SK-N-SH treated with all-trans-retinoic acid at 6 μM for 48 hours (cell line): ENCODE measurements around the gene ARHGAP12.

Source experiments
- ARNTL ChIP-seq: fragments of 450-650 bp; formaldehyde crosslinking; IDR thresholded peaks from 2 replicates; pipeline ENCODE4 v1.5.0; 2020; ENCODE audit warnings: low read depth, mild to moderate bottlenecking, moderate library complexity, borderline replicate concordance
- ESRRG ChIP-seq: fragments of 250-450 bp; sonication (Bioruptor Pico); IDR thresholded peaks from 2 replicates; pipeline ENCODE4 v1.6.1; 2021; ENCODE audit warnings: mild to moderate bottlenecking
- GLIS3 ChIP-seq: fragments of 250-450 bp; sonication (Bioruptor Pico); IDR thresholded peaks from 2 replicates; pipeline ENCODE4 v1.5.0; 2020; ENCODE audit warnings: mild to moderate bottlenecking, moderate library complexity
- RARB ChIP-seq: fragments of 250-450 bp; sonication (Bioruptor Pico); IDR thresholded peaks from 2 replicates; pipeline ENCODE4 v1.8.0; 2021; ENCODE audit warnings: mild to moderate bottlenecking, moderate library complexity
- ZFP30 ChIP-seq: fragments of 450-650 bp; formaldehyde crosslinking; IDR thresholded peaks from 2 replicates; pipeline ENCODE4 v1.5.0; 2022; ENCODE audit warnings: mild to moderate bottlenecking, moderate library complexity
- ZNF70 ChIP-seq: fragments of 450-650 bp; formaldehyde crosslinking; IDR thresholded peaks from 2 replicates; pipeline ENCODE4 v1.5.0; 2020; ENCODE audit warnings: mild to moderate bottlenecking, moderate library complexity
- TF ChIP-seq, protein P1 (sequence below): fragments of 250-450 bp; sonication (Bioruptor Pico); IDR thresholded peaks from 2 replicates; pipeline ENCODE4 v1.8.0; 2020; ENCODE audit warnings: mild to moderate bottlenecking, moderate library complexity, borderline replicate concordance
- TF ChIP-seq, protein P2 (sequence below): fragments of 250-450 bp; sonication (Bioruptor Pico); IDR thresholded peaks from 2 replicates; pipeline ENCODE4 v1.8.0; 2021; ENCODE audit warnings: low read depth, mild to moderate bottlenecking, moderate library complexity, borderline replicate concordance
- TF ChIP-seq, protein P3 (sequence below): fragments of 250-450 bp; sonication (Bioruptor Pico); IDR thresholded peaks from 2 replicates; pipeline ENCODE4 v1.5.1; 2020; ENCODE audit warnings: low read depth, mild to moderate bottlenecking, moderate library complexity

DNA sequence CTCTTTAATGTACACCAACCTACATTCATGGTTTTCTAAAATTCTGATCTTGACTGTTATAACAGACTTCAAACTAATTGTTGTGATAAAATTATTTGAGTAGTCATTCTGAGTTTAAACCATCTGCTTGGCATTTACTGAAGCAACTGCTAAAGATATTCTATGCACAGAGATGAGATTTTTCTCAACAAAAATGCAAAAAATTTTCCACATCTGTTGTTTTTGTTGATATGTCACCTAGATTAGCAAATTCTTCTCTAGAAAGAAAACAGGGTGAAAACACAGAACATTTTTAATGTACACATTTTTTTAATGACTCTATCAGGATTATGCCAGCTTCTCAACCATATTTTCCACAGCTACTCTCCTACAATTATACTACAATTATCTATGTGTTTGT is 42.7 kb downstream of the ARHGAP12 start:
- TF ChIP-seq RARB (CRISPR knock-in tag), result no peak
- no peak for TF ChIP-seq ARNTL
- TF ChIP-seq, protein P1, sequence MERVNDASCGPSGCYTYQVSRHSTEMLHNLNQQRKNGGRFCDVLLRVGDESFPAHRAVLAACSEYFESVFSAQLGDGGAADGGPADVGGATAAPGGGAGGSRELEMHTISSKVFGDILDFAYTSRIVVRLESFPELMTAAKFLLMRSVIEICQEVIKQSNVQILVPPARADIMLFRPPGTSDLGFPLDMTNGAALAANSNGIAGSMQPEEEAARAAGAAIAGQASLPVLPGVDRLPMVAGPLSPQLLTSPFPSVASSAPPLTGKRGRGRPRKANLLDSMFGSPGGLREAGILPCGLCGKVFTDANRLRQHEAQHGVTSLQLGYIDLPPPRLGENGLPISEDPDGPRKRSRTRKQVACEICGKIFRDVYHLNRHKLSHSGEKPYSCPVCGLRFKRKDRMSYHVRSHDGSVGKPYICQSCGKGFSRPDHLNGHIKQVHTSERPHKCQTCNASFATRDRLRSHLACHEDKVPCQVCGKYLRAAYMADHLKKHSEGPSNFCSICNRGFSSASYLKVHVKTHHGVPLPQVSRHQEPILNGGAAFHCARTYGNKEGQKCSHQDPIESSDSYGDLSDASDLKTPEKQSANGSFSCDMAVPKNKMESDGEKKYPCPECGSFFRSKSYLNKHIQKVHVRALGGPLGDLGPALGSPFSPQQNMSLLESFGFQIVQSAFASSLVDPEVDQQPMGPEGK (CRISPR knock-in tag), result no peak
- TF ChIP-seq GLIS3, result no peak
- TF ChIP-seq, protein P2, sequence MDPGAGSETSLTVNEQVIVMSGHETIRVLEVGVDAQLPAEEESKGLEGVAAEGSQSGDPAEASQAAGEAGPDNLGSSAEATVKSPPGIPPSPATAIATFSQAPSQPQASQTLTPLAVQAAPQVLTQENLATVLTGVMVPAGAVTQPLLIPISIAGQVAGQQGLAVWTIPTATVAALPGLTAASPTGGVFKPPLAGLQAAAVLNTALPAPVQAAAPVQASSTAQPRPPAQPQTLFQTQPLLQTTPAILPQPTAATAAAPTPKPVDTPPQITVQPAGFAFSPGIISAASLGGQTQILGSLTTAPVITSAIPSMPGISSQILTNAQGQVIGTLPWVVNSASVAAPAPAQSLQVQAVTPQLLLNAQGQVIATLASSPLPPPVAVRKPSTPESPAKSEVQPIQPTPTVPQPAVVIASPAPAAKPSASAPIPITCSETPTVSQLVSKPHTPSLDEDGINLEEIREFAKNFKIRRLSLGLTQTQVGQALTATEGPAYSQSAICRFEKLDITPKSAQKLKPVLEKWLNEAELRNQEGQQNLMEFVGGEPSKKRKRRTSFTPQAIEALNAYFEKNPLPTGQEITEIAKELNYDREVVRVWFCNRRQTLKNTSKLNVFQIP (CRISPR knock-in tag), result no peak
- no peak for TF ChIP-seq ZFP30
- TF ChIP-seq, protein P3, sequence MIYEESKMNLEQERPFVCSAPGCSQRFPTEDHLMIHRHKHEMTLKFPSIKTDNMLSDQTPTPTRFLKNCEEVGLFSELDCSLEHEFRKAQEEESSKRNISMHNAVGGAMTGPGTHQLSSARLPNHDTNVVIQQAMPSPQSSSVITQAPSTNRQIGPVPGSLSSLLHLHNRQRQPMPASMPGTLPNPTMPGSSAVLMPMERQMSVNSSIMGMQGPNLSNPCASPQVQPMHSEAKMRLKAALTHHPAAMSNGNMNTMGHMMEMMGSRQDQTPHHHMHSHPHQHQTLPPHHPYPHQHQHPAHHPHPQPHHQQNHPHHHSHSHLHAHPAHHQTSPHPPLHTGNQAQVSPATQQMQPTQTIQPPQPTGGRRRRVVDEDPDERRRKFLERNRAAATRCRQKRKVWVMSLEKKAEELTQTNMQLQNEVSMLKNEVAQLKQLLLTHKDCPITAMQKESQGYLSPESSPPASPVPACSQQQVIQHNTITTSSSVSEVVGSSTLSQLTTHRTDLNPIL (CRISPR knock-in tag), result no peak
- TF ChIP-seq ESRRG, result no peak
- no peak for TF ChIP-seq ZNF70
